ENCODE measurements around the gene PIK3C3.

PIK3C3 gene

DNA sequence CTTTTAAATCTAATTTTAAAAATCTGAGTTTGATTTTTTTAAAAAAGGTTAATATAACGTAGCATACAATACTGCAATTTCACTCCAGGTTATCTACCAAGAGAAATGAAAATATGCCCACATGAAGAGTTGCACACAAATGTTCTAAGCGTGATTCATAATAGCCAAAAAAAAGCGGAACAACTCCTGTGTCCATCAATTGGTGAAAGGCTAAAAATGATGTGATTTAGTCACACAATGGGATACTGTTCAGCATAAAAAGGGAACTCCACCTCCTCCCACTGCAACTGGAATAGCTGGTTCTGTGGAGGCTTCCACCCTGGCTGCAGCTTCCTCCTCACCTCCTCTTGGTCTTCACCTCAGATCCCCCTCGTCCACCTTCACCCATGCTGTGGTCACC is 132.8 kb downstream of the PIK3C3 start:
- Histone ChIP-seq H3K9me2 (ENCODE audit: low read depth, low read length) (no peaks in the 10 kb centered on the region), H3K27ac (ENCODE audit: low read depth, low read length, poor library complexity, severe bottlenecking) (no peak overlapping the region), H3K4me1 (ENCODE audit: insufficient read depth, low read length, severe bottlenecking) (no peaks in the 10 kb centered on the region), H3K27me3 (ENCODE audit: insufficient read depth, low read length) (no peaks in the 10 kb centered on the region), H4K20me1 (ENCODE audit: insufficient read depth, low read length) (no peaks in the 10 kb centered on the region), H3K4me2 (ENCODE audit: low read length) (no peak overlapping the region), H3K9ac (ENCODE audit: low read length) (no peak overlapping the region), H3F3A (ENCODE audit: insufficient read depth, low read length) (no peaks in the 10 kb centered on the region), H3K79me2 (ENCODE audit: insufficient read depth, low read length) (no peaks in the 10 kb centered on the region), H3K4me3 (ENCODE audit: low read depth, low read length, poor library complexity, severe bottlenecking) (no peak overlapping the region), H3K9me3 (ENCODE audit: low read length) (no peaks in the 10 kb centered on the region), H3K36me3 (ENCODE audit: insufficient read depth, low read length) (peaks cover 9% of the 10 kb centered on the region; the same call in 1 of the 2 replicates), H2AFZ (ENCODE audit: low read length) (no peak overlapping the region)
- TF ChIP-seq EZH2 (IDR thresholded peaks at IDR 0.05; ENCODE audit: borderline replicate concordance, low read length) = no peak
- TF ChIP-seq, protein P1, sequence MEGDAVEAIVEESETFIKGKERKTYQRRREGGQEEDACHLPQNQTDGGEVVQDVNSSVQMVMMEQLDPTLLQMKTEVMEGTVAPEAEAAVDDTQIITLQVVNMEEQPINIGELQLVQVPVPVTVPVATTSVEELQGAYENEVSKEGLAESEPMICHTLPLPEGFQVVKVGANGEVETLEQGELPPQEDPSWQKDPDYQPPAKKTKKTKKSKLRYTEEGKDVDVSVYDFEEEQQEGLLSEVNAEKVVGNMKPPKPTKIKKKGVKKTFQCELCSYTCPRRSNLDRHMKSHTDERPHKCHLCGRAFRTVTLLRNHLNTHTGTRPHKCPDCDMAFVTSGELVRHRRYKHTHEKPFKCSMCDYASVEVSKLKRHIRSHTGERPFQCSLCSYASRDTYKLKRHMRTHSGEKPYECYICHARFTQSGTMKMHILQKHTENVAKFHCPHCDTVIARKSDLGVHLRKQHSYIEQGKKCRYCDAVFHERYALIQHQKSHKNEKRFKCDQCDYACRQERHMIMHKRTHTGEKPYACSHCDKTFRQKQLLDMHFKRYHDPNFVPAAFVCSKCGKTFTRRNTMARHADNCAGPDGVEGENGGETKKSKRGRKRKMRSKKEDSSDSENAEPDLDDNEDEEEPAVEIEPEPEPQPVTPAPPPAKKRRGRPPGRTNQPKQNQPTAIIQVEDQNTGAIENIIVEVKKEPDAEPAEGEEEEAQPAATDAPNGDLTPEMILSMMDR (IDR thresholded peaks at IDR 0.05; ENCODE audit: low read length) = no peak

DNA sequence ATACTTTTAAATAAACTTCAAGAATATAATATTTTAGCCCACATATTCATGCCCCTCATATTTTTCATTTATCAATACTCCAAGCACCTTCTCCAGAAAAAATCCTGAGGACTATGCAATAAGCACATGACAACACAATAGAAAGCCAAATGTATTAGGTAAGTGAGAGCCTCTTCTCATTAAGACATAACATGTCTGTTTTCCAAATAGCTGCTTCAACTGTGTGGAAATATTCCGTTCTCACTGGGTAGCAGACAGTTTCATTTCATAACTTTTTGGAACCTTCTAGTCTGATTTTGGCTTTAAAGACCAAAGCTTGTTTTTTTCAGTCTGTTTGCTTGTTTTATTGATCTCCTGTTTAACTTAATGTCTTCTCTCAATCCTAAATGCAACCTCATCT is 137.8 kb downstream of the PIK3C3 start:
- no peaks in the 10 kb centered on the region for H4K20me1 ChIP-seq (ENCODE audit: insufficient read depth, low read length)
- no peaks in the 10 kb centered on the region for H3K9me3 ChIP-seq (ENCODE audit: low read length)
- no peak overlapping the region for H2AFZ ChIP-seq (ENCODE audit: low read length)
- no peak overlapping the region for H3K9ac ChIP-seq (ENCODE audit: low read length)
- no peak overlapping the region for H3K4me2 ChIP-seq (ENCODE audit: low read length)
- H3K27me3 ChIP-seq (ENCODE audit: insufficient read depth, low read length) = no peaks in the 10 kb centered on the region
- H3K4me3 ChIP-seq (ENCODE audit: low read depth, low read length, poor library complexity, severe bottlenecking) = no peak overlapping the region
- H3K79me2 ChIP-seq (ENCODE audit: insufficient read depth, low read length) = no peaks in the 10 kb centered on the region
- TF ChIP-seq, protein P1 (IDR thresholded peaks at IDR 0.05; ENCODE audit: low read length) = no peak
- no peak for TF ChIP-seq EZH2 (IDR thresholded peaks at IDR 0.05; ENCODE audit: borderline replicate concordance, low read length)
- no peaks in the 10 kb centered on the region for H3K9me2 ChIP-seq (ENCODE audit: low read depth, low read length)
- no peaks in the 10 kb centered on the region for H3K4me1 ChIP-seq (ENCODE audit: insufficient read depth, low read length, severe bottlenecking)
- H3K36me3 ChIP-seq (ENCODE audit: insufficient read depth, low read length) = no peaks in the 10 kb centered on the region
- H3F3A ChIP-seq (ENCODE audit: insufficient read depth, low read length) = no peaks in the 10 kb centered on the region
- no peak overlapping the region for H3K27ac ChIP-seq (ENCODE audit: low read depth, low read length, poor library complexity, severe bottlenecking)

DNA sequence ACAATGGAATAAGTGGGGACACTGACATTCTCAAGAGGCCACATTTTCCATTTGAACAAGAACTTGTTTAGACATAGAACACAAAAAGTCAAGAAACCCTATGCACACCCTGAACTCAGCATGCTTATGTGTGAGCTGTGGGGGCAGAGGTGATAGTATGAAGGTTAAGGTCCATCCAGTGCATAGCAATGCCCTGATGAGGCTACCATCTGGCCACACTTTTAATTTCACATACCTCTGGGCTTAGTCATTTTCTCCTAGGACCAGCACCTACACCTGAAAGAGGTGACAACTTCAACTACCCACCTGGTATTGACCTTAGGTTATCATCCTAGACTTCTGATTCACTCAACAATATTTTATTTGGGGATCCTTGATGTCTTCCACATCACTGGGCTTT is 139.8 kb downstream of the PIK3C3 start:
- Histone ChIP-seq H3K79me2 (ENCODE audit: insufficient read depth, low read length) (no peaks in the 10 kb centered on the region), H3K4me1 (ENCODE audit: insufficient read depth, low read length, severe bottlenecking) (no peaks in the 10 kb centered on the region), H3K4me3 (ENCODE audit: low read depth, low read length, poor library complexity, severe bottlenecking) (no peak overlapping the region), H4K20me1 (ENCODE audit: insufficient read depth, low read length) (no peaks in the 10 kb centered on the region), H3K27me3 (ENCODE audit: insufficient read depth, low read length) (no peaks in the 10 kb centered on the region), H3K9me2 (ENCODE audit: low read depth, low read length) (no peaks in the 10 kb centered on the region), H3F3A (ENCODE audit: insufficient read depth, low read length) (no peaks in the 10 kb centered on the region), H3K4me2 (ENCODE audit: low read length) (no peak overlapping the region), H2AFZ (ENCODE audit: low read length) (no peak overlapping the region), H3K36me3 (ENCODE audit: insufficient read depth, low read length) (no peaks in the 10 kb centered on the region), H3K9ac (ENCODE audit: low read length) (no peak overlapping the region), H3K27ac (ENCODE audit: low read depth, low read length, poor library complexity, severe bottlenecking) (no peak overlapping the region), H3K9me3 (ENCODE audit: low read length) (no peaks in the 10 kb centered on the region)
- TF ChIP-seq, protein P1 (IDR thresholded peaks at IDR 0.05; ENCODE audit: low read length) = no peak
- no peak for TF ChIP-seq EZH2 (IDR thresholded peaks at IDR 0.05; ENCODE audit: borderline replicate concordance, low read length)
